ENCODE data around the gene ODAD2. TPM values are rescaled to one million over a fixed set of nuclear protein-coding genes. Genes with fewer than 3 reads are reported as not detected.
"Not testable (repeated sequence)": the region's sequence is repeated elsewhere in the genome, so short reads cannot be mapped to it uniquely, and the experiment has no call there.

The ODAD2 gene
- total RNA-seq, 2 experiments from 2014 or later = not detected

DNA sequence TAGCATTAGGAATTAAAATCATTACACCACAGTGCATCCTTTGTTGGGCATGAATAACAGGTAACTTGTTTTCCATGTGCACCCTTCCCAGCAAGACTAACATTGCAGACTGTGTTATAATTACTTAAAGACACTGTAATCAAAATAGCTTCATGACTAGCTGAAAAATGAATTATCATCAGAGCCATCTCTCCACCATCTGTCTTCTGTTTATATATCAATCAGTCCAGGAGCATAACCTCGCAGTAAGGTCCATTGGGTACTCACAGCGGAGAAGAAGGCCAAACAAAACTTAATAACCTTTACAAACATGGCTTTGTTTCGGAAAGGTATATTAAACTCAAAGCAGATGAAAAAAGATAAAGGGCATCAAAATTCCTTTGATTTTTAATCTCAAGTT lies 90.6 kb downstream of the ODAD2 start:
- H3K9me3 ChIP-seq (ENCODE audit: low read length) = no peaks in the 10 kb centered on the region
- POLR2A ChIA-PET = interaction anchor here (0.7 kb wide), 1 partner anchor 46 kb away, joined by 3 read pairs; no protein-coding TSS in a partner anchor
- no peaks in the 10 kb centered on the region for H3K79me2 ChIP-seq (ENCODE audit: insufficient read depth, low read depth, low read length)
- no peak for TF ChIP-seq EZH2phosphoT487 (IDR thresholded peaks at IDR 0.05; ENCODE audit: borderline replicate concordance, low read depth, low read length)
- TF ChIP-seq, protein P1, sequence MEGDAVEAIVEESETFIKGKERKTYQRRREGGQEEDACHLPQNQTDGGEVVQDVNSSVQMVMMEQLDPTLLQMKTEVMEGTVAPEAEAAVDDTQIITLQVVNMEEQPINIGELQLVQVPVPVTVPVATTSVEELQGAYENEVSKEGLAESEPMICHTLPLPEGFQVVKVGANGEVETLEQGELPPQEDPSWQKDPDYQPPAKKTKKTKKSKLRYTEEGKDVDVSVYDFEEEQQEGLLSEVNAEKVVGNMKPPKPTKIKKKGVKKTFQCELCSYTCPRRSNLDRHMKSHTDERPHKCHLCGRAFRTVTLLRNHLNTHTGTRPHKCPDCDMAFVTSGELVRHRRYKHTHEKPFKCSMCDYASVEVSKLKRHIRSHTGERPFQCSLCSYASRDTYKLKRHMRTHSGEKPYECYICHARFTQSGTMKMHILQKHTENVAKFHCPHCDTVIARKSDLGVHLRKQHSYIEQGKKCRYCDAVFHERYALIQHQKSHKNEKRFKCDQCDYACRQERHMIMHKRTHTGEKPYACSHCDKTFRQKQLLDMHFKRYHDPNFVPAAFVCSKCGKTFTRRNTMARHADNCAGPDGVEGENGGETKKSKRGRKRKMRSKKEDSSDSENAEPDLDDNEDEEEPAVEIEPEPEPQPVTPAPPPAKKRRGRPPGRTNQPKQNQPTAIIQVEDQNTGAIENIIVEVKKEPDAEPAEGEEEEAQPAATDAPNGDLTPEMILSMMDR (conservative IDR thresholded peaks at IDR 0.05; ENCODE audit: low read length) = no peak
- no peaks in the 10 kb centered on the region for H3K36me3 ChIP-seq (ENCODE audit: insufficient read depth, low read length)
- no peaks in the 10 kb centered on the region for H3K4me1 ChIP-seq (ENCODE audit: insufficient read depth, low read length, poor library complexity, severe bottlenecking)
- no TSS peak for BruUV-seq (replicated peaks)
- H3K4me2 ChIP-seq (ENCODE audit: low read length) = no peak overlapping the region
- H3K4me3 ChIP-seq (ENCODE audit: low read depth, low read length, poor library complexity, severe bottlenecking) = no peak overlapping the region
- intact Hi-C loops (cut with micrococcal nuclease; ENCODE audit: unreplicated experiment) = no loop called here
- no peaks in the 10 kb centered on the region for H3K9me2 ChIP-seq (ENCODE audit: insufficient read depth, low read length)
- DNase-seq (ENCODE audit: low spot score) = no peak
- no peak overlapping the region for H3K27ac ChIP-seq (ENCODE audit: low read depth, low read length, poor library complexity, severe bottlenecking)
- H4K20me1 ChIP-seq (ENCODE audit: insufficient read depth, low read length) = no peaks in the 10 kb centered on the region
- H2AFZ ChIP-seq (ENCODE audit: low read length) = no peak overlapping the region
- CTCF ChIA-PET (ENCODE audit: unreplicated experiment) = no interaction called here

DNA sequence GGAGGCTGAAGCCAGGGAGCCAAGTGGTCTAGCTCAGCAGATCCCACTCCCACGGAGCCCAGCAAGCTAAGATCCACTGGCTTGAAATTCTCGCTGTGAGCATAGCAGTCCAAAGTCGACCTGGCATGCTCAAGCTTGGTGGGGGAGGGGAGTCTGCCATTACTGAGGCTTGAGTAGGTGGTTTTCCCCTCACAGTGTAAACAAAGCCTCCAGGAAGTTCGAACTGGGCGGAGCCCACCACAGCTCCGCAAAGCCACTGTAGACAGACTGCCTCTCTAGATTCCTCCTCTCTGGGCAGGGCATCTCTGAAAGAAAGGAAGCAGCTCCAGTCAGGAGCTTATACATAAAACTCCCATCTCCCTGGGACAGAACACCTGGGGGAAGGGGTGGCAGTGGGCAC lies 99.4 kb downstream of the ODAD2 start:
- H3K9me3 ChIP-seq (ENCODE audit: low read length); H3K27ac ChIP-seq (ENCODE audit: low read depth, low read length, poor library complexity, severe bottlenecking); H3K9me2 ChIP-seq (ENCODE audit: insufficient read depth, low read length); H3K36me3 ChIP-seq (ENCODE audit: insufficient read depth, low read length); POLR2A ChIA-PET; CTCF ChIA-PET (ENCODE audit: unreplicated experiment); H3K4me1 ChIP-seq (ENCODE audit: insufficient read depth, low read length, poor library complexity, severe bottlenecking); H3K4me2 ChIP-seq (ENCODE audit: low read length); intact Hi-C loops (cut with micrococcal nuclease; ENCODE audit: unreplicated experiment); H3K79me2 ChIP-seq (ENCODE audit: insufficient read depth, low read depth, low read length); H2AFZ ChIP-seq (ENCODE audit: low read length); BruUV-seq (replicated peaks); H4K20me1 ChIP-seq (ENCODE audit: insufficient read depth, low read length); H3K4me3 ChIP-seq (ENCODE audit: low read depth, low read length, poor library complexity, severe bottlenecking); DNase-seq (ENCODE audit: low spot score): not testable (repeated sequence)

DNA sequence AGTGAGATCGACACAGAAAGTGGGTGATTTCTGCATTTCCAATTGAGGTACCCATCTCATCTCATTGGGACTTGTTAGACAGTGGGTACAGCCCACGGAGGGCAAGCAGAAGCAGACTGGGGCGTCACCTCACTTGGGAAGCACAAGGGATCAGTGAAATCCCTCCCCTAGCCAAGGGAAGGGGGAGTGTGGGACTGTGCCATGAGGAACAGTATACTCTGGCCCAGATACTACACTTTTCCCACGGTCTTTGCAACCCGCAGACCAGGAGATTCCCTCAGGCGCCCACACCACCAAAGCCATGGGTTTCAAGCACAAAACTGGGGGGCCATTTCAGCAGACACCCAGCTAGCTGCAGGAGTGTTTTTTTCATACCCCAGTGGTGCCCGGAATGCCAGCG lies 99.8 kb downstream of the ODAD2 start:
- no peaks in the 10 kb centered on the region for H3K36me3 ChIP-seq (ENCODE audit: insufficient read depth, low read length)
- ChIA-PET POLR2A (no interaction called here), CTCF (ENCODE audit: unreplicated experiment) (no interaction called here)

More for the DNA sequence above, 99.8 kb downstream of the ODAD2 start:
- Histone ChIP-seq H3K4me3 (ENCODE audit: low read depth, low read length, poor library complexity, severe bottlenecking) (no peak overlapping the region), H3K4me1 (ENCODE audit: insufficient read depth, low read length, poor library complexity, severe bottlenecking) (no peaks in the 10 kb centered on the region), H3K79me2 (ENCODE audit: insufficient read depth, low read depth, low read length) (no peaks in the 10 kb centered on the region), H2AFZ (ENCODE audit: low read length) (no peak overlapping the region), H3K9me2 (ENCODE audit: insufficient read depth, low read length) (no peaks in the 10 kb centered on the region), H3K27ac (ENCODE audit: low read depth, low read length, poor library complexity, severe bottlenecking) (no peak overlapping the region), H4K20me1 (ENCODE audit: insufficient read depth, low read length) (no peaks in the 10 kb centered on the region), H3K4me2 (ENCODE audit: low read length) (no peak overlapping the region), H3K9me3 (ENCODE audit: low read length) (no peaks in the 10 kb centered on the region)
- DNase-seq (ENCODE audit: low spot score) = no peak
- TF ChIP-seq EZH2phosphoT487 (IDR thresholded peaks at IDR 0.05; ENCODE audit: borderline replicate concordance, low read depth, low read length) = no peak
- TF ChIP-seq, protein P1 (conservative IDR thresholded peaks at IDR 0.05; ENCODE audit: low read length) = no peak
- intact Hi-C loops (cut with micrococcal nuclease; ENCODE audit: unreplicated experiment) = no loop called here
- no TSS peak for BruUV-seq (replicated peaks)

Data from OCI-LY7 (cell line).